Epithelial cell of proximal tubule (primary cell): ENCODE data around the gene KSR2. TPM values are rescaled to one million over a fixed set of nuclear protein-coding genes. Genes with fewer than 3 reads are reported as not detected.

Experiments used
- DNase-seq: peaks from one replicate; pipeline ENCODE4 v3.0.0-alpha.2; 2011; ENCODE audit warnings: low read depth
- H3K4me3 ChIP-seq: 2 replicates; pipeline ENCODE4 v1.5.1; 2011; ENCODE audit warnings: low read depth, mild to moderate bottlenecking, low read length
- CTCF ChIP-seq: conservative IDR thresholded peaks from 2 replicates; pipeline ENCODE4 v1.5.1; 2012; ENCODE audit warnings: low read depth, mild to moderate bottlenecking, low read length
- total RNA-seq: library from RNA; depleted of rRNA; stranded (reverse); fragments of >200 nt; gene quantifications from 2 replicates; pipeline ENCODE4 v1.2.3, GENCODE V29; 2015

Gene KSR2
- total RNA-seq, 1 donor from 2014 or later: 0.29 TPM

- no peak for TF ChIP-seq CTCF
- DNase-seq: no peak
- no peak overlapping the region for H3K4me3 ChIP-seq
Measured at GRCh38 chr12:117724543-117724942, 244.2 kb downstream of the KSR2 start.

- DNase-seq: no peak
- H3K4me3 ChIP-seq: no peak overlapping the region
- TF ChIP-seq CTCF: no peak
Measured at GRCh38 chr12:117718559-117718958, 250.2 kb downstream of the KSR2 start.

GRCh38 chr12:117718141-117718540 lies 250.6 kb downstream of the KSR2 start:
- DNase-seq: no peak
- H3K4me3 ChIP-seq: no peak overlapping the region
- no peak for TF ChIP-seq CTCF

- TF ChIP-seq CTCF: peak; percentile 25
- DNase-seq: no peak
- no peak overlapping the region for H3K4me3 ChIP-seq
Measured at GRCh38 chr12:117714203-117714602, 254.6 kb downstream of the KSR2 start.

- no peak overlapping the region for H3K4me3 ChIP-seq
- no peak for DNase-seq
- no peak for TF ChIP-seq CTCF
Measured at GRCh38 chr12:117710121-117710520, 258.7 kb downstream of the KSR2 start.

GRCh38 chr12:117707861-117708260 lies 260.9 kb downstream of the KSR2 start:
- DNase-seq: no peak
- no peak for TF ChIP-seq CTCF
- H3K4me3 ChIP-seq: no peak overlapping the region

GRCh38 chr12:117703584-117703983 lies 265.2 kb downstream of the KSR2 start:
- no peak for TF ChIP-seq CTCF
- DNase-seq: no peak
- no peak overlapping the region for H3K4me3 ChIP-seq
